NCI-H2196 (cell line): Measurements from ENCODE around the gene TMEM255B.
"Not testable (repeated sequence)": the region's sequence is repeated elsewhere in the genome, so short reads cannot be mapped to it uniquely, and the experiment has no call there.

ENCODE experiments used
- DNase-seq: peaks from one replicate; lab custom pipeline; 2025; ENCODE audit not compliant: unreplicated experiment; lab: John Stamatoyannopoulos, UW

Gene TMEM255B

GRCh38 chr13:113758651-113759524 lies at the start of gene TMEM255B:
Gene TMEM255B, plus strand, starts transcription at chr13:113759226. Its CDS starts 44 bp downstream, at chr13:113759270.
- DNase-seq, result peak; percentile 56

DNA sequence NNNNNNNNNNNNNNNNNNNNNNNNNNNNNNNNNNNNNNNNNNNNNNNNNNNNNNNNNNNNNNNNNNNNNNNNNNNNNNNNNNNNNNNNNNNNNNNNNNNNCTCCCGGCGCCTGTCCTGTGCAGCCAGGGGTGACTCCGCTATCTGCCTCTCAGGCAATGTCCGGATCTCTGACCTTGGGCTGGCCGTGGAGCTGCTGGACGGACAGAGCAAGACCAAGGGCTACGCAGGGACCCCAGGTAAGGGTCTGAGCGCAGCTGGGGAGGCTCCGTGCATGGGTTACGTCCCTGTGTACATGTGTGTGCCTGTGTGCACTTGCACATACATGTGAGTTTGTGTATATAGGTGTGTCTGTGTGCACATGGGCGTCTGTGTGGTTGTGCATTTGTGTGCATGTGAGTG lies 36.1 kb upstream of the TMEM255B start:
- no peak for DNase-seq

- DNase-seq, result no peak
Measured at GRCh38 chr13:113723410-113724015, 35.5 kb upstream of the TMEM255B start.

GRCh38 chr13:113724016-113724758 lies 34.8 kb upstream of the TMEM255B start:
- DNase-seq, result no peak

GRCh38 chr13:113724780-113725315 lies 34.2 kb upstream of the TMEM255B start:
- peak; percentile 70 for DNase-seq

GRCh38 chr13:113725329-113726105 lies 33.5 kb upstream of the TMEM255B start:
- not testable (repeated sequence) for DNase-seq

DNA sequence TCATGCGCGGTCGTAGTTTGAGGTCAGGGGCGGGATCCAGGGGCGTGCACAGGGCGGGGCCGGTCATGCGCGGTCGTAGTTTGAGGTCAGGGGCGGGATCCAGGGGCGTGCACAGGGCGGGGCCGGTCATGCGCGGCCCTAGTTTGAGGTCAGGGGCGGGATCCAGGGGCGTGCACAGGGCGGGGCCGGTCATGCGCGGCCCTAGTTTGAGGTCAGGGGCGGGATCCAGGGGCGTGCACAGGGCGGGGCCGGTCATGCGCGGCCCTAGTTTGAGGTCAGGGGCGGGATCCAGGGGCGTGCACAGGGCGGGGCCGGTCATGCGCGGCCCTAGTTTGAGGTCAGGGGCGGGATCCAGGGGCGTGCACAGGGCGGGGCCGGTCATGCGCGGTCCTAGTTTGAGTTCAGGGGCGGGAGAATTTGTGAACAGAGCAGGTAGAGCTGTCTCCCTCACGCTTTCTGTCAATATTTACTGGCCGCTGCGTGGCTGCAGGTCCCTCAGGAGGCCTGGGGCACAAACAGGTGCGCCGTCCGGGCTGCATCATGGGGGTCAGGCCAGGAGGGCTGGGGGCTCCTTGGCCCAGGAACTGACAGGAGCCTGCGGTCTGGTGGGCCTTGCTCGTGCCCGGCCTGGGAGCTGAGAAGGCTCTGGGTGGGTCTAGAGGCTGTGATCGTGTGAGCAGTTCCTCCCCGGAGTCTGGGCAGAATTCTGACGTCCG lies 32.8 kb upstream of the TMEM255B start:
- peak; percentile 37 for DNase-seq

- DNase-seq, result peak; percentile 23
Measured at GRCh38 chr13:113726961-113727411, 32.0 kb upstream of the TMEM255B start.

GRCh38 chr13:113728571-113729054 lies 30.4 kb upstream of the TMEM255B start:
- no peak for DNase-seq

DNA sequence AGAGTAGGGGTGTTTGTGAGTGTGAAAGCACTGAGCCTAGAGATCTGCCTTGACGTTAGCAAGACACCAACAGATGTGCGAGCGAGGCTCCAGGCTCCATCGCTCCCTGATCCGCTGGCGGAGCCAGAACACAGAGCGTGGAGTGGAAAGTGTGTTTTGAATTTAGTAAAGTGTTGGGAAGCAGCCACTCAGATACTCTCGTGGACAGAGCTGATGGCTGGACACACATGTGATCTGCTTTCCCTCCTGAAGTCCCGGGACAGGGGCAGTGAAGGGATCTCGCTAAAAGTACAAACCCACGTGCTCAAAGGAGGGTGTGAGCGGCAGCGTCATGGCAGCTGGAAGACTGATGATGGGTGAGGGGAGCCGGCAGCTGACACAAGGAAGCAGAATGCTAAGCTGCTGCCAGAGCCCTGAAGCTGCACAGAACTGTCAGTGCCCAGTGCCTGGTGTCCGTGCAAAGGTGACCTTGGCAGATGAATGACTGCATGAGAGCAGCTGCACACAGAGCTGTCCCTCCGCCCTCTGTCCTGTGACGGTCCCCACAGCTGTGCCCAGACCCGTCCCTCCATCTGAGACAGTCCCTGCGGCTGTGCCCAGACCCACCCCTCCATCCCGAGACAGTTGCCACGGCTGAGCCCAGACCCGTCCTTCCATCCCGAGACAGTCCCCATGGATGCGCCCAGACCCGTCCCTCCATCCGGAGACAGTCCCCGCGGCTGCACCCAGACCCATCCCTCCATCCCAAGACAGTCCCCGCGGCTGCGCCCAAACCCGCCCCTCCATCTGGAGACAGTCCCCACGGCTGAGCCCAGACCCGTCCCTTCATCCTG lies 29.6 kb upstream of the TMEM255B start:
- DNase-seq, result no peak

GRCh38 chr13:113730258-113730691 lies 28.8 kb upstream of the TMEM255B start:
- no peak for DNase-seq

- no peak for DNase-seq
Measured at GRCh38 chr13:113730831-113731191, 28.2 kb upstream of the TMEM255B start.

DNA sequence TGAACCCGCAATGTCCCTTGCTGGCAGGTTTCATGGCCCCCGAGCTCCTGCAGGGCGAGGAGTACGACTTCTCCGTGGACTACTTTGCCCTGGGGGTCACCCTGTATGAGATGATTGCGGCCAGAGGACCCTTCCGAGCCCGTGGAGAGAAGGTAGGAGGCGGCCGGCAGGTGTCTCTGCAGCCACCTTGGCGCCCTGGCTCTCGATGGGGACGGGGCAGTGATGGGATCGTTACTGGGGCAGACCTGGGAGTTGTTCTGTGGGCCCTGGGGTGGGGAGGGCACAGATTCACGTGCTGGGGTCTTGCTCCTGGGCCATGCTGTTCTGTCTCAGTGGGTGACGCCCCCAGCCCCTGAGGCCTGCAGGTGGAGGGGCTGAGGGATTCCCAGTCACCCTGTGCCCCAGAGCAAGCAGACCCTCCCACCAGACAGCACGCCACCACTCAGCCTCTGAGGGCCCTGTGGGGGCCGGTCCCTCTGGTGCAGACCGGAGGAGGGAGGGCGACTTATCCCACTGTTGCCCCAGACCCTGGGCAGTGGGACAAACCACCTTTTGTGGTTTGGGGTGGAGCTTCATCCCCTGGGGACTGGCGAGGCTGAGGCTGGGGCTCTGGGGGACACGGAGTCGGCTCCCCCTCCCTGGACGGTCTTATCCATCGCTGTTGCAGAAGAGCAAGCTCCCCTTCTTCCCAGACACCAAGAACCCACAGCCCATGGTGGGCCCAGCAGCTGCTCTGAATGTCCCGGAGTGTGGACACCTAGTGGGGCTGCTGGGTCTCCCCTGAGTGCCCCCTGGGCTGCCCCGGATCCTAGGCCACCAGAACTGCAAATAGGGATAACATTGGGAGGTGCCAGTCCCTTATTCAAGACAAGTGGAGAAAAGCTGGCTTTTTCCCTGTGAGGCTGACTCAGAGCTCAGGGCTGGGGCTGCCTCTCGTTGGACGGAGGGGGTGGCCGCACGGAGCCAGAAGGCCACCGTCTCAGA lies 27.5 kb upstream of the TMEM255B start:
- DNase-seq, result no peak

- no peak for DNase-seq
Measured at GRCh38 chr13:113732176-113732960, 26.7 kb upstream of the TMEM255B start.

DNA sequence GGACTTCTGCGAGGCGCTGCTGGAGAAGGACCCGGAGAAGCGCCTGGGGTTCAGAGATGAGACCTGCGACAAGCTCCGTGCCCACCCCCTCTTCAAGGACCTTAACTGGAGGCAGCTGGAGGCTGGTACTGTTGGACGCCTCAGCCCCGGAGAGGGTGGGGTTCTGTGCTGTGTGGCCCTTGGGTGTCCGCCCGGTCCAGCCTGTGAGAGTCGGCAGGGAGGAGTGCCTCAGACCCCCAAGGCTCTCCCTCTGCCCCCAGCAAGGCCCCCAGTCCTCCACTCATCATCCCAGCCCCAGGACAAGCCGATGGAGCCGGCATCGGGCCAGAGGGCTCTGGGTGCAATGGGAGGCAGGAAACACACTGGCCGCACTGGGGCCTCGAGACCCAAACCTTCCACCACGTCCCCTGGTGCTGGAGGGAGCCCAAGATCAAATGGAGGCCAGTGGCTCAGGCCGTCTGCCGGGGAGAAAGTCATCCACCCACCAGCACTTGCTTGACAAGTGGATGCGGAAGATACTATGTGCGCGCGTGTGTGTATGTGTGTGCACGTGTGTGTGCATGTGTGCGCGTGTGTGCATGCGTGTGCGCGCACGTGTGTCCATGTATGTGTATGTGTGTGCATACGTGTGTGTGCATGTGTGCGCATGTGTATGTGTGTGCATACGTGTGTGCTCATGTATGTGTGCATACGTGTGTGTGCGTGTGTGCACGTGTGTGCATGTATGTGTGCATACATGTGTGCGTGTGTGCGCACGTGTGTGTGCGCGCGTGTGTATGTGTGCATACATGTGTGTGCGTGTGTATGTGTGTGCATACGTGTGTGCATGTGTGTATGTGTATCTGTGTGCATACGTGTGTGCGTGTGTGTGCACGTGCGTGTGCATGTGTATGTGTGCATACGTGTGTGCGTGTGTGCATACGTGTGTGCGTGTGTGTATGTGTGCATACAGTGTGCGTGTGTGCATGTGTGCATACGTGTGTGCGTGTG lies 25.8 kb upstream of the TMEM255B start:
- DNase-seq, result no peak
